ENCODE data around the gene SLAIN2.

GRCh38 chr4:48356355-48356754, 15.0 kb downstream of the SLAIN2 start:
- no peak for TF ChIP-seq CTCF (IDR thresholded peaks at IDR 0.05)
- no peak for TF ChIP-seq EP300 (IDR thresholded peaks at IDR 0.05)
- TF ChIP-seq POLR2A (IDR thresholded peaks at IDR 0.05) = no peak
